K562 (cell line): ENCODE data around the gene LRP1. TPM values are rescaled to one million over a fixed set of nuclear protein-coding genes. Genes with fewer than 3 reads are reported as not detected.

Source experiments
- ATAC-seq: fragments of 200-7000 bp; cut with Tn5 transposase; 3 replicates; pipeline ENCODE4 v1.9.1; 2020; ENCODE audit warnings: moderate library complexity
- BruUV-seq: library from RNA; stranded (reverse); fragments of 400-500 nt; replicated peaks from 2 replicates; lab custom pipeline; 2021; lab: Mats Ljungman, UMichigan
- CTCF ChIA-PET: fragments of 300-600 bp; formaldehyde crosslinking; extraction: SDS; loops from one replicate; lab custom pipeline; 2021; ENCODE audit warnings: low intra/inter-chr PET ratio; lab: Yijun Ruan, JAX
- POLR2A ChIA-PET: fragments of 300-600, 350-650 bp; sonication (Branson Sonifier 250); formaldehyde crosslinking; extraction: SDS; loops from one replicate; lab custom pipeline; 2021; ENCODE audit warnings: antibody characterized with exemption, inconsistent platforms; lab: Yijun Ruan, JAX
- DNase-seq, 4 experiments: peaks; one replicate each; pipeline versions ENCODE4 v3.0.0 to v3.0.0-alpha.2; 2011 to 2018; ENCODE audit warnings: low spot score in 3 of 4, mixed read lengths in 3 of 4; ENCODE audit errors: extremely low read depth in 1 of 4
- FAIRE-seq: peaks from 2 replicates; lab custom pipeline; 2011; peaks lifted over from hg19 to GRCh38; lab: Jason Lieb, UNC
- H2AFZ ChIP-seq: 2 replicates; pipeline ENCODE4 v1.6.0; 2011; ENCODE audit warnings: low read depth, low read length, control low read depth, inconsistent platforms
- H3K27ac ChIP-seq: fragments of 200-600 bp; 3 replicates; pipeline ENCODE4 v1.8.0; 2011; ENCODE audit warnings: low read depth, mild to moderate bottlenecking, control low read depth, inconsistent platforms, low read length, moderate library complexity, mixed read lengths; ENCODE audit errors: extremely low read depth
- H3K27me3 ChIP-seq, 2 experiments: fragments of 300-600 bp in 1 of 2; 2 replicates in 1 of 2; 3 replicates in 1 of 2; pipeline versions ENCODE4 v1.6.0 to v1.8.0; 2011; ENCODE audit warnings: inconsistent platforms in 2 of 2, low read length in 2 of 2, mild to moderate bottlenecking in 1 of 2, mixed read lengths in 1 of 2, moderate library complexity in 1 of 2; ENCODE audit not compliant: control insufficient read depth in 2 of 2, insufficient read depth in 2 of 2
- H3K36me3 ChIP-seq: fragments of 300-600 bp; 3 replicates; pipeline ENCODE4 v1.8.0; 2011; ENCODE audit warnings: mild to moderate bottlenecking, low read length, inconsistent platforms; ENCODE audit not compliant: control insufficient read depth, insufficient read depth
- H3K4me1 ChIP-seq, 2 experiments: fragments of 200-600 bp in 1 of 2; replicated peaks in 1 of 2; 2 replicates in 1 of 2; 3 replicates in 1 of 2; pipeline versions ENCODE4 v1.5.1 to v1.8.0; 2011; ENCODE audit warnings: inconsistent platforms in 2 of 2, low read length in 2 of 2, mild to moderate bottlenecking in 1 of 2, mixed read lengths in 1 of 2, moderate library complexity in 1 of 2; ENCODE audit not compliant: control insufficient read depth in 2 of 2, insufficient read depth in 2 of 2
- H3K4me2 ChIP-seq: 2 replicates; pipeline ENCODE4 v1.6.1; 2011; ENCODE audit warnings: low read length, control low read depth, inconsistent platforms, mixed read lengths; ENCODE audit not compliant: insufficient read depth
- H3K4me3 ChIP-seq: fragments of 200-600 bp; sonication (generic), shearing (Covaris generic); 2 replicates; pipeline ENCODE4 v1.5.1; 2016; ENCODE audit warnings: control low read depth, inconsistent platforms
- H3K79me2 ChIP-seq: fragments of 200-600 bp; 3 replicates; pipeline ENCODE4 v1.8.0; 2011; ENCODE audit warnings: low read length, inconsistent platforms; ENCODE audit not compliant: control insufficient read depth, insufficient read depth
- H3K9ac ChIP-seq, 2 experiments: 2 replicates each; pipeline versions ENCODE4 v1.6.0 to v1.6.1; 2011; ENCODE audit warnings: low read depth in 2 of 2, low read length in 2 of 2, control low read depth in 1 of 2, inconsistent platforms in 1 of 2, mild to moderate bottlenecking in 1 of 2, mixed read lengths in 1 of 2; ENCODE audit not compliant: insufficient read depth in 1 of 2
- H3K9me1 ChIP-seq: one replicate; pipeline ENCODE4 v1.6.0; 2011; ENCODE audit warnings: inconsistent platforms, mild to moderate bottlenecking, low read length, moderate library complexity; ENCODE audit not compliant: control insufficient read depth, insufficient read depth
- H3K9me3 ChIP-seq: replicated peaks from 2 replicates; pipeline ENCODE4 v1.5.1; 2011; ENCODE audit warnings: low read depth, low read length, inconsistent platforms; ENCODE audit not compliant: control insufficient read depth, insufficient read depth
- H4K20me1 ChIP-seq: replicated peaks from 2 replicates; pipeline ENCODE4 v1.6.1; 2011; ENCODE audit warnings: low read length, inconsistent platforms, mixed read lengths; ENCODE audit not compliant: control insufficient read depth, insufficient read depth
- HMG20A ChIP-seq: fragments of 450-650 bp; formaldehyde crosslinking; conservative IDR thresholded peaks from 2 replicates; pipeline ENCODE4 v1.4.0; 2020; ENCODE audit warnings: mild to moderate bottlenecking, mixed read lengths
- KDM1A ChIP-seq, 2 experiments: fragments of 450-650 bp; IDR thresholded peaks; 2 replicates each; pipeline ENCODE4 v1.6.1; 2016; ENCODE audit warnings: mild to moderate bottlenecking in 2 of 2
- MEF2D ChIP-seq: conservative IDR thresholded peaks from 2 replicates; pipeline ENCODE4 v1.6.1; 2016; ENCODE audit warnings: low read depth, missing genetic modification characterization, missing compliant biosample characterization
- PTRF ChIP-seq: fragments of 450-650 bp; IDR thresholded peaks from 2 replicates; pipeline ENCODE4 v1.6.1; 2016; ENCODE audit warnings: mild to moderate bottlenecking, missing genetic modification characterization, missing compliant biosample characterization
- RBM34 ChIP-seq: fragments of 200-400 bp; formaldehyde crosslinking; IDR thresholded peaks from 2 replicates; pipeline ENCODE4 v1.6.1; 2018; ENCODE audit warnings: low read length, borderline replicate concordance; ENCODE audit not compliant: insufficient read depth
- SNRNP70 ChIP-seq: fragments of 200-400 bp; formaldehyde crosslinking; optimal IDR thresholded peaks from 2 replicates; pipeline ENCODE3; 2017; ENCODE audit warnings: low read depth, low read length
- TRIM24 ChIP-seq, 2 experiments: fragments of 450-650 bp; IDR thresholded peaks; 2 replicates each; pipeline ENCODE4 v1.6.1; 2016
- ZKSCAN8 ChIP-seq: fragments of 200-800 bp; sonication (Bioruptor generic); IDR thresholded peaks from 2 replicates; pipeline ENCODE4 v1.6.1; 2016; ENCODE audit warnings: missing genetic modification characterization, missing compliant biosample characterization
- WGBS: fragments of 100-300 bp; shearing (Covaris generic); methylation state at CpG from one replicate; pipeline ENCODE4 v1.1.6; 2016; ENCODE audit warnings: low coverage, mixed read lengths; ENCODE audit not compliant: insufficient coverage; ENCODE audit errors: missing lambda C conversion rate; 5-methylcytosine and 5-hydroxymethylcytosine counted together
- in situ Hi-C: fragments of 300-500 bp; cut with MboI; formaldehyde crosslinking; loops from 4 replicates; pipeline ENCODE4 v1.15.0; 2018; ENCODE audit warnings: inconsistent platforms, mixed read lengths
- intact Hi-C: fragments of 100-400 bp; cut with micrococcal nuclease; formaldehyde crosslinking; loops from 2 replicates; pipeline ENCODE4 v1.14.2; 2022
- polyA plus RNA-seq, 8 experiments: library from polyadenylated mRNA; depleted of rRNA in 4 of 8; stranded (reverse) in 5 of 8; unstranded in 3 of 8; fragments of >200 nt; fragmentation: Nextera tagmentation in 2 of 8; fragmentation: Illumina TruSeq in 1 of 8; extraction: Ambion mirVana in 2 of 8; extraction: Trizol in 1 of 8; gene quantifications; 2 replicates each; pipeline versions ENCODE4 v1.2.1 to v1.2.3, GENCODE V29; 2011 to 2014; ENCODE audit warnings: inconsistent platforms in 1 of 8, missing spikeins in 1 of 8
- total RNA-seq, 7 experiments: library from RNA; depleted of rRNA in 6 of 7; stranded (reverse); fragments of >200 nt in 6 of 7; fragmentation: Illumina TruSeq in 2 of 7; extraction: Trizol in 2 of 7; gene quantifications; 2 replicates each; pipeline versions ENCODE4 v1.2.1 to v1.2.3, GENCODE V29; 2011 to 2021; ENCODE audit warnings: low replicate concordance in 1 of 7
- TF ChIP-seq, protein P1 (sequence below): sonication (generic); formaldehyde crosslinking; IDR thresholded peaks from 2 replicates; pipeline ENCODE4 v1.8.0; 2022; ENCODE audit warnings: missing genetic modification reagents, mild to moderate bottlenecking, borderline replicate concordance
- TF ChIP-seq, protein P2 (sequence below), 2 experiments: fragments of 450-650 bp in 1 of 2; IDR thresholded peaks; 2 replicates each; pipeline ENCODE4 v1.6.1; 2011 to 2017; ENCODE audit warnings: low read depth in 2 of 2, antibody characterized with exemption in 1 of 2, borderline replicate concordance in 1 of 2, low read length in 1 of 2, mild to moderate bottlenecking in 1 of 2, mixed read lengths in 1 of 2; ENCODE audit not compliant: control insufficient read depth in 1 of 2
- TF ChIP-seq, protein P3 (sequence below): fragments of 250-450 bp; sonication (Bioruptor Pico); IDR thresholded peaks from 2 replicates; pipeline ENCODE4 v1.5.0; 2021
- TF ChIP-seq, protein P4 (sequence below): fragments of 250-450 bp; sonication (Bioruptor Pico); IDR thresholded peaks from 2 replicates; pipeline ENCODE4 v1.6.1; 2021; ENCODE audit warnings: mild to moderate bottlenecking
- TF ChIP-seq, protein P5 (sequence below): fragments of 450-650 bp; IDR thresholded peaks from 2 replicates; pipeline ENCODE4 v1.6.1; 2016
- TF ChIP-seq, protein P6 (sequence below): sonication (generic); formaldehyde crosslinking; IDR thresholded peaks from 2 replicates; pipeline ENCODE4 v1.8.1; 2023; ENCODE audit warnings: mild to moderate bottlenecking, missing genetic modification reagents, moderate library complexity

LRP1 gene
- total and polyA plus RNA-seq, 9 of the 15 experiments (the other 6 are each of a cell fraction or from before 2014, with no cell fraction given) = 0.04 to 0.64 (median 0.19) TPM; not detected in 2

DNA sequence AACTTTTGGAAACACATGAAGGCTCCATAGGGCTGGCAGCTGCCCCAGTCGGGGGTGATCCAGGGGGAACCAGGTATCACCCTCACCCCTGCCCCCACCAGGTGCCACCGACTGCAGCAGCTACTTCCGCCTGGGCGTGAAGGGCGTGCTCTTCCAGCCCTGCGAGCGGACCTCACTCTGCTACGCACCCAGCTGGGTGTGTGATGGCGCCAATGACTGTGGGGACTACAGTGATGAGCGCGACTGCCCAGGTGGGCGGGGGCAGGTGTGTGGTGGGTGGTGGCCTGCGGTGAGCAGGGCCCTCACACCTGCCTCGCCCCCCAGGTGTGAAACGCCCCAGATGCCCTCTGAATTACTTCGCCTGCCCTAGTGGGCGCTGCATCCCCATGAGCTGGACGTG lies 66.0 kb downstream of the LRP1 start:
- DNase-seq (no peak), FAIRE-seq (no peak), ATAC-seq (no peak)
- in situ Hi-C loops = no loop called here
- H2AFZ ChIP-seq = no peak overlapping the region
- H4K20me1 ChIP-seq = peaks cover 44% of the 10 kb centered on the region
- TF ChIP-seq PTRF (tag) (no peak), KDM1A (IDR thresholded peaks at IDR 0.05) (no peak), ZKSCAN8 (CRISPR knock-in tag) (no peak), RBM34 (no peak), TRIM24 (IDR thresholded peaks at IDR 0.05) (no peak), SNRNP70 (no peak), HMG20A (CRISPR knock-in tag) (no peak), MEF2D (no peak)
- TF ChIP-seq, protein P1, sequence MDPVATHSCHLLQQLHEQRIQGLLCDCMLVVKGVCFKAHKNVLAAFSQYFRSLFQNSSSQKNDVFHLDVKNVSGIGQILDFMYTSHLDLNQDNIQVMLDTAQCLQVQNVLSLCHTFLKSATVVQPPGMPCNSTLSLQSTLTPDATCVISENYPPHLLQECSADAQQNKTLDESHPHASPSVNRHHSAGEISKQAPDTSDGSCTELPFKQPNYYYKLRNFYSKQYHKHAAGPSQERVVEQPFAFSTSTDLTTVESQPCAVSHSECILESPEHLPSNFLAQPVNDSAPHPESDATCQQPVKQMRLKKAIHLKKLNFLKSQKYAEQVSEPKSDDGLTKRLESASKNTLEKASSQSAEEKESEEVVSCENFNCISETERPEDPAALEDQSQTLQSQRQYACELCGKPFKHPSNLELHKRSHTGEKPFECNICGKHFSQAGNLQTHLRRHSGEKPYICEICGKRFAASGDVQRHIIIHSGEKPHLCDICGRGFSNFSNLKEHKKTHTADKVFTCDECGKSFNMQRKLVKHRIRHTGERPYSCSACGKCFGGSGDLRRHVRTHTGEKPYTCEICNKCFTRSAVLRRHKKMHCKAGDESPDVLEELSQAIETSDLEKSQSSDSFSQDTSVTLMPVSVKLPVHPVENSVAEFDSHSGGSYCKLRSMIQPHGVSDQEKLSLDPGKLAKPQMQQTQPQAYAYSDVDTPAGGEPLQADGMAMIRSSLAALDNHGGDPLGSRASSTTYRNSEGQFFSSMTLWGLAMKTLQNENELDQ (CRISPR knock-in tag) = no peak
- TF ChIP-seq, protein P2, sequence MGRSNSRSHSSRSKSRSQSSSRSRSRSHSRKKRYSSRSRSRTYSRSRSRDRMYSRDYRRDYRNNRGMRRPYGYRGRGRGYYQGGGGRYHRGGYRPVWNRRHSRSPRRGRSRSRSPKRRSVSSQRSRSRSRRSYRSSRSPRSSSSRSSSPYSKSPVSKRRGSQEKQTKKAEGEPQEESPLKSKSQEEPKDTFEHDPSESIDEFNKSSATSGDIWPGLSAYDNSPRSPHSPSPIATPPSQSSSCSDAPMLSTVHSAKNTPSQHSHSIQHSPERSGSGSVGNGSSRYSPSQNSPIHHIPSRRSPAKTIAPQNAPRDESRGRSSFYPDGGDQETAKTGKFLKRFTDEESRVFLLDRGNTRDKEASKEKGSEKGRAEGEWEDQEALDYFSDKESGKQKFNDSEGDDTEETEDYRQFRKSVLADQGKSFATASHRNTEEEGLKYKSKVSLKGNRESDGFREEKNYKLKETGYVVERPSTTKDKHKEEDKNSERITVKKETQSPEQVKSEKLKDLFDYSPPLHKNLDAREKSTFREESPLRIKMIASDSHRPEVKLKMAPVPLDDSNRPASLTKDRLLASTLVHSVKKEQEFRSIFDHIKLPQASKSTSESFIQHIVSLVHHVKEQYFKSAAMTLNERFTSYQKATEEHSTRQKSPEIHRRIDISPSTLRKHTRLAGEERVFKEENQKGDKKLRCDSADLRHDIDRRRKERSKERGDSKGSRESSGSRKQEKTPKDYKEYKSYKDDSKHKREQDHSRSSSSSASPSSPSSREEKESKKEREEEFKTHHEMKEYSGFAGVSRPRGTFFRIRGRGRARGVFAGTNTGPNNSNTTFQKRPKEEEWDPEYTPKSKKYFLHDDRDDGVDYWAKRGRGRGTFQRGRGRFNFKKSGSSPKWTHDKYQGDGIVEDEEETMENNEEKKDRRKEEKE (IDR thresholded peaks at IDR 0.05; ENCODE audit: borderline replicate concordance in 1 of 2, control insufficient read depth in 1 of 2, low read depth in 2 of 2, low read length in 1 of 2) = no peak
- TF ChIP-seq, protein P3, sequence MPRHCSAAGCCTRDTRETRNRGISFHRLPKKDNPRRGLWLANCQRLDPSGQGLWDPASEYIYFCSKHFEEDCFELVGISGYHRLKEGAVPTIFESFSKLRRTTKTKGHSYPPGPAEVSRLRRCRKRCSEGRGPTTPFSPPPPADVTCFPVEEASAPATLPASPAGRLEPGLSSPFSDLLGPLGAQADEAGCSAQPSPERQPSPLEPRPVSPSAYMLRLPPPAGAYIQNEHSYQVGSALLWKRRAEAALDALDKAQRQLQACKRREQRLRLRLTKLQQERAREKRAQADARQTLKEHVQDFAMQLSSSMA (CRISPR knock-in tag) = no peak
- TF ChIP-seq, protein P4, sequence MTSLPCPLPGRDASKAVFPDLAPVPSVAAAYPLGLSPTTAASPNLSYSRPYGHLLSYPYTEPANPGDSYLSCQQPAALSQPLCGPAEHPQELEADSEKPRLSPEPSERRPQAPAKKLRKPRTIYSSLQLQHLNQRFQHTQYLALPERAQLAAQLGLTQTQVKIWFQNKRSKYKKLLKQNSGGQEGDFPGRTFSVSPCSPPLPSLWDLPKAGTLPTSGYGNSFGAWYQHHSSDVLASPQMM (CRISPR knock-in tag) = no peak
- TF ChIP-seq, protein P5, sequence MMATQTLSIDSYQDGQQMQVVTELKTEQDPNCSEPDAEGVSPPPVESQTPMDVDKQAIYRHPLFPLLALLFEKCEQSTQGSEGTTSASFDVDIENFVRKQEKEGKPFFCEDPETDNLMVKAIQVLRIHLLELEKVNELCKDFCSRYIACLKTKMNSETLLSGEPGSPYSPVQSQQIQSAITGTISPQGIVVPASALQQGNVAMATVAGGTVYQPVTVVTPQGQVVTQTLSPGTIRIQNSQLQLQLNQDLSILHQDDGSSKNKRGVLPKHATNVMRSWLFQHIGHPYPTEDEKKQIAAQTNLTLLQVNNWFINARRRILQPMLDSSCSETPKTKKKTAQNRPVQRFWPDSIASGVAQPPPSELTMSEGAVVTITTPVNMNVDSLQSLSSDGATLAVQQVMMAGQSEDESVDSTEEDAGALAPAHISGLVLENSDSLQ = no peak
- TF ChIP-seq, protein P6, sequence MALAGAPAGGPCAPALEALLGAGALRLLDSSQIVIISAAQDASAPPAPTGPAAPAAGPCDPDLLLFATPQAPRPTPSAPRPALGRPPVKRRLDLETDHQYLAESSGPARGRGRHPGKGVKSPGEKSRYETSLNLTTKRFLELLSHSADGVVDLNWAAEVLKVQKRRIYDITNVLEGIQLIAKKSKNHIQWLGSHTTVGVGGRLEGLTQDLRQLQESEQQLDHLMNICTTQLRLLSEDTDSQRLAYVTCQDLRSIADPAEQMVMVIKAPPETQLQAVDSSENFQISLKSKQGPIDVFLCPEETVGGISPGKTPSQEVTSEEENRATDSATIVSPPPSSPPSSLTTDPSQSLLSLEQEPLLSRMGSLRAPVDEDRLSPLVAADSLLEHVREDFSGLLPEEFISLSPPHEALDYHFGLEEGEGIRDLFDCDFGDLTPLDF (CRISPR knock-in tag) = no peak
- 2% methylated on average over 17 of the region's 18 CpGs for WGBS
- intact Hi-C loops = no loop called here
- H3K9ac ChIP-seq = no peak overlapping the region
- peaks cover 59 to 86% of the 10 kb centered on the region in 2 experiments; a peak in 4 of 5 replicates for H3K27me3 ChIP-seq
- CTCF ChIA-PET = no interaction called here
- no TSS peak for BruUV-seq
- H3K27ac ChIP-seq = no peak overlapping the region
- POLR2A ChIA-PET = no interaction called here
- H3K4me1 ChIP-seq = peaks cover 0 to 68% of the 10 kb centered on the region in 2 experiments; a peak in 2 of 5 replicates
- H3K9me3 ChIP-seq = no peaks in the 10 kb centered on the region
- H3K36me3 ChIP-seq = no peaks in the 10 kb centered on the region
- H3K4me3 ChIP-seq = no peak overlapping the region
- peaks cover 3% of the 10 kb centered on the region for H3K9me1 ChIP-seq
- H3K79me2 ChIP-seq = no peaks in the 10 kb centered on the region
- H3K4me2 ChIP-seq = no peak overlapping the region
